Superior temporal gyrus (tissue), 1 donor: ENCODE measurements around the gene LRCH3.

Experiments used
- DNase-seq: peaks from one replicate; pipeline ENCODE4 v3.0.0-alpha.2; 2016; ENCODE audit errors: extremely low spot score

Gene LRCH3

DNA sequence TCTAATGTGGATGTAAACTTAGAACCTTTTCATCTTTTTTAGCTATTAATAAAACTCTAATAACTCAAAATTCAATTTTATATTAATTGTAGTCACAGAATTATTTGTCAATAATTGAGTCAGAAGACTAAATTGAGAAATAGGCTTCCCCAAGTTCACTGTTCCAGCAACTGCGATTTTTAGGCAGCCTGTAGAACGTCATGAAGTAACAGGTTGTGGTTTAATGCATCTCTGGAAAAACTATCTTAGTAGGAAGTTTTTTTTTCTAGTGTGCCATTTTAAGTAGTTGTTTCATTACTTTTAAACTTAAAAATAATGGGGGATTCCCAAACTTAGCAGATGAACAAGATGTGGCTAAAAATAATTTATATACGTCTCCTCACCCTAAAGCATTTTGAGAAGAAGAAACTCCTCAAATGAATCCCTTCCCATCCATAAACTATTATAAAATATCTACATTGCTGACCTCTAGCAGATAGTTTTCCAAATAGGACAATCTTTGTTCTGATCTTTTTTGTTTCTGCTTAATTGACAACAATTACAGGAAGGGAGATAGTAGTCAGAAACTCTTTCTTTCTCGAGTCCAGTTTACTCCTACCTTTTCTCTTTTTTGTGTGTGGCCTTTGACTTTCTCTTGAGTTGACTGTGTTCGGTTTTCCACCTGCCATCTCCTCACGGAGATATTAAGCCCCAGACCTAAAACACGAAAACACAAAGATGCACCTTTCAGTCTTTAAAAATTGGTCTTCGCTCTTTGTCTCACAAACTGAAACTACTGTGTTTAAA, 43.1 kb downstream of the LRCH3 start:
- DNase-seq, result no peak

DNA sequence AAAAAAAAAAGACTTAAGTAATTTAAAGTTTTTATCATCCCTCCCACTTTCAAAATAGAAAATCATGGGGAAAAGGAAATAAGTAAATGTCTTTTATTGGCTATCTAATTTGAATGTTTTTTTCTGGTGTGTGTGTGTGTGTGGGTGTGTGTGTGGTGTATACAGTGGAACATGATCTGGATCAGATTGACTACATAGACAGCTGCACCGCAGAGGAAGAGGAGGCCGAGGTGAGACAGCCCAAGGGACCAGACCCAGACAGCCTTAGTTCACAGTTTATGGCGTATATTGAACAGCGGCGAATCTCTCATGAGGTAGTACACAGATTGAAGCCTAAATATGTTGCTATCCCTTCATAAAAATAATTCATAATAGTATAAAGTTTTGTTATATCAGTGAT, 44.5 kb downstream of the LRCH3 start:
- no peak for DNase-seq

DNA sequence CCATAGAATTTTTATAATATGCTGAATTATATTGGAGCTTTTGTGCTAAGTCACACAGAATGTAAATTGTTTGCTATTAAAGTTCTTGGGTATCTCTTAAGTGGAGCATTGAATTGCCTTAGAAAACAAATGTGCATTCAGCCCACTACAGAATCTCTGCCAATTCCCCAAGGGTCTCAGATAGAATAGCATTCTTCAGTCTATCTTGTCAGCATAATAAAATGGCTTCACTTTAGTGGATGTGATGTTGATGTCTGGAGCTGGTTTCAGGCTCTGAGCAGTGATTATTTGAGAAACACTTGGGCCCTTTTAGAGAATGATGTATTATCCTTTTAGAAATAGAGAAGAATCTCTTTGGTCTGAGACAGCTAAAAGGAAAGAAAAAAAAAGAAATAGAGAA, 45.2 kb downstream of the LRCH3 start:
- DNase-seq, result no peak

DNA sequence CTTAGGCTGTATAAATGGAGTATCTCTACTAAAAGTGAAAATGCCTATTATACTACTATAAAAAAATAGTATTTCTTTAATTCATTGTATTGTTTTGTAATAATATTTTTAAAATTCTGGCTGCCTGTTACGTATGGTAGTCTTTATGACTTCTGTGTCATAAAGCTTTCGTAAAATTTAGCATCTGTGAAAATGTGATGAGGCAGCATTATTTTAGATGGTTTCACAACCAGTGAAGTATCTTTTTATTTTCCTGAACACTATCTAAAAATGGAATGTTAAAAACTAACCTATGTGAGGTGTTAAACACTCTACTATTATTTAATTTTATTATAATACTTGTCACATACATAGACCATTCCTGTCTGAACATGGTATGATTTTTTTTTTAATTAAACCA, 46.2 kb downstream of the LRCH3 start:
- no peak for DNase-seq

DNA sequence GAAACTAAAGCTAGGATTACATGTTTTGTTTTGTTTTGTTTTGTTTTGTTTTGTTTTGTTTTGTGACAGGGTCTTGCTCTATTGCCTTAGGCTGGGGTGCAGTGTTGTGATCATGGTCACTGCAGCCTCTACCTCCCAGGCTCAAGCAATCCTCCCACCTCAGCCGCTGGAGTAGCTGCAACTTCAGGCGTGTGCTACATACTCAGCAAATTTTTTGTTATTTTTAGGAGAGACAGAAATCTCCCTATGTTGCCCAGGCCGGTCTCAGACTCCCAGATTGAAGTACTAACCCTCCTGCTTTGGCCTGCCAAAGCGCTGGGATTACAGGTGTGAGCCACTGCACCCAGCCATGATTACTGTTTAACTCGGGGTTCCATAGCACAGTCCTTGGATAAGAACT, 50.7 kb downstream of the LRCH3 start:
- DNase-seq, result no peak

DNA sequence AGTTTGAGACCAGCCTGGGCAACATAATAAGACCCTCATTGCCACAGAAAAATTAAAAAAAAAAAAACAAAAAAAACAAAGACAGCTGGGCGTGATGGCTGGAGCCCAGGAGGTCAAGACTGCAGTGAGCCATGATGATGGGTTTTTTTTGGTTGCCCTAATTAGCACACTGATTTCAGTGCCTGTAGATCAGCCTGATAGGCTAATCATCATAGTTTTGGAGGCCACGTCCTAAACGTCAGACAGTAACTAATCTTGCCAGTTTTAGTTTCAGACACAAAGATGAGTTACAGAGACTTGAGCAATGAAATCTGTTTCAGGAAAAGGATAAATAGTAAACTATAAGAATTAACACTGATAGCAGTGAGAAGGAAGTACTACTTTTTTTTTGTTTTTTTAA, 55.4 kb downstream of the LRCH3 start:
- DNase-seq, result no peak

DNA sequence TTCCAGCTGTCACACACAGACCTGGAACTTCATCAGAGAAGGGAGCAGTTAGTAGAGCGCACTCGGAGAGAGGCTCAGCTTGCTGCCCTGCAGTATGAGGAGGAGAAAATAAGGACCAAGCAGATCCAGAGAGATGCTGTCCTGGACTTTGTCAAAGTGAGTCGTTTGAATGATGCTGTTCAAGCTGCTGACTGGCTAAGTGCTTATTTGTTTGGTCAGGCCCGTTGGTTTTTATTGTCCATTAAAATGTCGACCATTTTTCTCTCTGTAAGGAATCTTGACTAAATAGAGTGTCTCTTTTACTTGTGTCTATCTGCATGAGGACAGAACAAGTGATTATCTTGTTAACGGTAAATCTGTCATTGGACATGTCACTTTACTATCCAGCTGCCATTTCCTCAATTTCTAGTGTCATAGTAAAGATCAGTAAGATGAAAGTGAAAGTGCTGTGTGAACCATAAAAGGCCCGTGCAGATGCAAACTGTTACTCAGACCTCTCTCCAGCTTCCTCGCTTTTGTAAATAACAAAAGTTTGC, 56.9 kb downstream of the LRCH3 start:
- peak; percentile 55 for DNase-seq

DNA sequence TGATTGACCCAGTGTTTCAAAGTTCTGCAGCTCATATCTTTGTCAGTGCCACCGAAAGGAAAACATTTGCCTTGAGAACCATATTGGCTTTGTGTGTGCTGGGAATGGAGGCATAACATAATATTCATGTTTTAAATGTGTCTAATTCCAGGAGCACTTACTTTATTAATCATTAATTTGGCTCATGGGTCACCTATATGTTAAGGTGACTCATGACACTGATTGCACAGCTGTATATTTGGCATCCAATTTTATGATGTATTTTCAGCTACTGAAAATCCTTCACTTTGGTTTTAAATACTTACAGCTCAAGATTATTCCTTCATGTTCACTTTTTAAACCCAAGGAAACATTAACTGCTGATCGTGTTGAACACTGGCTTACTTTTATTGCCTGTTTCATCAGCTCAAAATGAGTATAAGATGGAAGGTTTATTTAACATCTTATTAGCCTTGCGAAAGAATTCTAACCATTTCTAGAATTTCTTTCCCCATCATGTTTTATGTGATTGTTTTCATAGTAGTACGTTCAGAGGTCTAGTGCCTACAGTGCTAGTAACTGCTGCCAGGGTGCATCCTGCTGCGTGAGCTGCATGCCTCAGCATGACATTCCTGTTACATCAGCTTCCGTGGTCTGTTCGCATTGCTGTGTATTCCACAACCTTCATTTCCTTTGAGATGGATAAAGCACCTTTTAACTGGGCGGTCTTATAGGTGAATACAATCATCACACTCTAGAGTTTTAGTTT, 63.7 kb downstream of the LRCH3 start:
- no peak for DNase-seq

DNA sequence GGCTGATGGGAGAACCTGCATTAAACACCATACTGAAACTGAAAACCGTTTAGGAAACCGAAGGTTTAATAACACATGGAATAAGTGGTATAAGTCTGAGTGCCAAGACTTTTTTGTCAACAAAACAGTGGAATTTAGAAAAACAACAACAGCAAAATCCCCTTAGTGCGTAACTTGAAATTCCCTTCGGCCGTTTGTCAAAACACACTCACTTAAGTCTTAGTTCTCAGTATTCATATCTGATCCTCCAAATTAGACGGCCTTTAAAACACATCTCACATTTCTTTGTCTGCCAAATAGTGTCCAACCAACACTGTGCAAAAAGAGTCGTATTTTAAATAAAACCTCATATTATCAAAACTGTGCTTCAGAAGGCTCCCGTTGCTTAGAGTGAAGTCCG, 64.5 kb downstream of the LRCH3 start:
- no peak for DNase-seq

DNA sequence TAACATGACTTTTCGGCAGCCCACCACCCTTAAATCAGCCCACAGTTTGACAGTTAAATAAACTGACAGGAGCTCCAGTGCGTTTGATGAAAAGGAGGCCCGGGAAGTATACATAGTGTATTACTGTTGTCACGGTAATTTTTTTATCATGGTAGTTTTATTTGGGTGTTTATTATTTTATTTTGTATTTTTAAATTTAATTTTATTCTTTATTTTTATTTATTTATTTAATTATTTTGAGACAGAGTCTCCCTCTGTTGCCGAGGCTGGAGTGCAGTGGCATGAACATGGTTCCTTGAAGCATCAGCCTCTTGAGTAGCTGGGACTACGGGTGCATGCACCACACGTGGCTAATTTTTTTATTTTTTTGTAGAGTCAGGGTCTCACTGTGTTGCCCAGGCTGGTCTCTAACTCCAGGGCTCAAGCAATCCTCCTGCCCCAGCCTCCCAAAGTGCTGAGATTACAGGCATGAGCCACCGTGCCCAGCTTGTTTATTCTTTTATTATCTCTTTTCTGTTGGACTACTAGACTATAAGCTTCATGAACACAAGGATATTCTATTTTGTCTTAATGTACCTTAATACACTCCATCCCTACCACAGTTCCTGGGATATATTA, 65.3 kb downstream of the LRCH3 start:
- no peak for DNase-seq

DNA sequence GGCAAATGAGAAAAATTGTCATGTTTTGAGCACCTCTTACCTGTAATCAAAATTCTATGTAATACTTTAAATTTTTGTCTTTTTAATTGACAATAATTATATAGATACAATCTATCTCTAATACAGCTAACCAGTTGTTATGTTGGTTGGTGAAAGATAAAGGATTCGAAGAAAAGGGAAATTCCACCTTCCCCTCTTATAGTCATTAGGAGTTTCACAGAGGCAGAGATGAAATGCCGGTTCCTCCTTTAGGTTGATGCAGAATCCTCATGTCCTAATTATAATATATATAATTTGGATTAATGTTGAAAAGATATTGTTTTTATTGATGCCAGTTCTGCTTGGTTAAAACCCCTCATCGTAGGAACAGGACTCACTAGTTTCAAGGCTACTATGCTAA, 67.1 kb downstream of the LRCH3 start:
- DNase-seq, result no peak

DNA sequence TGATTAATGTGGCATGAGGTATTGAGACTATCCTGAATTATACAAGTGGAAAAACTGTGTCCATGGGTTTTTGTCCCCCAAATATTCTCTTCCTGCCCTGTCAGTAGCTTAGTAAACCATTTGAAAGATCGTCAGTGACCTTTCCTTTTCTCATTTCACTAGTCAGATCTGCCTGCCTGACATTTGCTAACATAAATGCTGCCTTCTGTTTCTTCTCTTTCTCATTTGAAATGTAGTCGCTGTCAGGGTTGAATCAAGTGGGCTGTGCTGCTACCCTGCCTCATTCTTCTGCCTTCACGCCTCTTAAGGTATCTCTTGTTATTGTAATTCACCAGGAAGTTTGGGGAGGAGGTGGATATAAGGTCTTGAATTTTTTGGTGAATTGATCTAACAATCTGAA, 67.5 kb downstream of the LRCH3 start:
- no peak for DNase-seq

DNA sequence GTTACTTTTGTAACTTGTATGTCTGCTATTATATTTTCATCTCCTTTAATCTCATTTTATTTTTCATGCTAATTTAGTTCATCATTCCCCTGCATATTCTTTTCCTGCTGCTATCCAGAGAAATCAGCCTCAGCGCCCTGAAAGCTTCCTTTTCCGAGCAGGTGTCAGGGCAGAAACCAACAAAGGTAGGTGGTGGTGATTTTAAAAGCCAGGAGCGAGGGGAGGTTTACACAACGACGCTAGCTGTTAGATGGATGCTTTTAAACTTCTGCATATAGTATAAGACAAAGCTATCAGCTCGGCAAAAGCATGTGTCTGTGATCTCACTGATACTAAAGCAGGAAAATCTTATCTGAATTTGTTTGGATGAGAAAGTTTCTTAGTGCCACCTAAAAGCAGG, 75.0 kb downstream of the LRCH3 start:
- no peak for DNase-seq

DNA sequence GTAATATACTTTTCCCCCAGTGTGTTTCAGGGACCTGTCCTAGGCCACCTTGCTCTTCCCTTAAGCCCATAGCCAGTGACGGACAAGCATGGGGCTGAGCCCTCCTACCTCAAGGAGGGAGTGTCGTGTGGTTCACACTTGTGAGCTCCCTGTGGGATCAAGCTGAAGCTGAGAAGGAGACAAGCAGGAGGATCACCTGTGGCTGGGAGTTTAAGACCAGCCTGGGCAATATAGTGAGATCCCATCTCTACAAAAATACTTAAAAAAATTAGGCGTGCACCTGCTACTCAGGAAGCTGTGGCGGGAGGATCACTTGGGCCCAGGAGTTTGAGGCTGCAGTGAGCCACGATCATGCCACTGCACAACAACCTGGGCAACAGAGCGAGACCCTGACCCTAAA, 82.3 kb downstream of the LRCH3 start:
- DNase-seq, result no peak

DNA sequence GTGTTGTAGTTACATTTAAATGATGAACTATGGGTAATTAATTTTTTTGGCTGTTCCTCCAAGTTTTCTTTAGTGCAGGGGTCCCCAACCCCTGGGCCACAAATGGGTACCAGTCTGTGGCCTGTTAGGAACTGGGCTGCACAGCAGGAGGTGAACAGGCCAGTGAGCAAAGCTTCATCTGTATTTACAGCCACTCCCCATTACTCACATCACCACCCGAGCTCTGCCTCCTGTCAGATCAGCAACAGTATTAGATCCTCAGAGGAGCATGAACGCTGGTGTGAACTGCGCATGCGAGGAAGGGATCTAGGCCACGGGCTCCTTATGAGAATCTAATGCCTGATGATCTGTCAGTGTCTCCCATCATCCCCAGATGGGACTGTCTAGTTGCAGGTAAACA, 83.0 kb downstream of the LRCH3 start:
- DNase-seq, result no peak

DNA sequence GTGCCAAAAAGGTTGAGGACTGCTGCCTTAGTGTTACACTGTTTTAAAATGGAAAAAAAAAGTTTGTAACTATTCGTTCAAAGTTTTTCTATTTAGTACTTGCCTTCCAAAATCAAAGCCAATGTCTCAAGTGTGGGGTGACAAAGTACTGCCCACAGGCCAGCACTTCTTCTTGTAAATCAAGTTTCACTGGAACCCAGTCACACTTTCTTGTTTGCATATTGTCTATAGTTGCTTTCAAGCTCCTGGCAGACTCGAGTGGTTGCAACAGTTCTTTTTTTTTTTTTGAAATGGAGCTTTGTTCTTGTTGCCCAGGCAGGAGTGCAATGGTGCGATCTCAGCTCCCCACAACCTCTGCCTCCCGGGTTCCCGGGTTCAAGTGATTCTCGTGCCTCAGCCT, 83.6 kb downstream of the LRCH3 start:
- no peak for DNase-seq

DNA sequence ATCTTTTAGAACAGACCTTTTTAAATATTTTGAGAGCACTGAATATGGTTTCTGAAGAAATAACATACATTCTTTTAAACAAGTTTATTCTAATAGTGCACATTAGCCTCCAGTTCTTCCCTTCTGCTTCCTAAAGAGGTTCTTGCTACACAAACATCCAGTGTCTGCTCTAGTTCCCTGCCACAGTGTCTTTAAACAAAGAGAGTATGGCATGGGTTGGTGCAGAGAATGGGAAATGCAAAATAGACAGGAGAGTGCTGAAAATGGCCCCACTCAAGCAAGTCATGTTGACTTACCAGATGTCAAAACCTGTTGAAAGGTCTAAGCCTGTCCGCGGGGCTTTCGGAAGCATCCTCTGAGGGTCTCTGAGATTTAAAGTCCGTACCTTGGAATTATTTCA, 86.8 kb downstream of the LRCH3 start:
- DNase-seq, result no peak

DNA sequence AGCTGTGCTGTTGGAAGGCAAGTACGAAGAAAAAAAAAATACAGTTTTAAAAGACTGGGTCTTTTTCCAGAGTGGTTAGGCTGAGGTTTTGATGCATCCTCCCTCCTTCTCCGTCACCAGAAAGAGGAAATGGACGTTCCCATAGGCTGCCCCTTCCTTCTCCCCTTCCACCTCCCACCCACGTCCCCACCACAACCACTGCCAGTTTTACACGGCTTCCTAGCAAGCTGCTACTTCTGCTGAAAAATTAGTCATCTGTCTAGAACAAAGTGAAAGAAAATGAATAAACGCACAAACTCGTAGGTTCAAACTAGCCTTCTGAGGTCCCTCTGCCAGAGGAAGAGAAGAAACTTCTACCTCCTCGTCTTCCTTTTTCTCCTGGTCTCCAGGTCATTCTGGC, 87.4 kb downstream of the LRCH3 start:
- DNase-seq, result no peak

DNA sequence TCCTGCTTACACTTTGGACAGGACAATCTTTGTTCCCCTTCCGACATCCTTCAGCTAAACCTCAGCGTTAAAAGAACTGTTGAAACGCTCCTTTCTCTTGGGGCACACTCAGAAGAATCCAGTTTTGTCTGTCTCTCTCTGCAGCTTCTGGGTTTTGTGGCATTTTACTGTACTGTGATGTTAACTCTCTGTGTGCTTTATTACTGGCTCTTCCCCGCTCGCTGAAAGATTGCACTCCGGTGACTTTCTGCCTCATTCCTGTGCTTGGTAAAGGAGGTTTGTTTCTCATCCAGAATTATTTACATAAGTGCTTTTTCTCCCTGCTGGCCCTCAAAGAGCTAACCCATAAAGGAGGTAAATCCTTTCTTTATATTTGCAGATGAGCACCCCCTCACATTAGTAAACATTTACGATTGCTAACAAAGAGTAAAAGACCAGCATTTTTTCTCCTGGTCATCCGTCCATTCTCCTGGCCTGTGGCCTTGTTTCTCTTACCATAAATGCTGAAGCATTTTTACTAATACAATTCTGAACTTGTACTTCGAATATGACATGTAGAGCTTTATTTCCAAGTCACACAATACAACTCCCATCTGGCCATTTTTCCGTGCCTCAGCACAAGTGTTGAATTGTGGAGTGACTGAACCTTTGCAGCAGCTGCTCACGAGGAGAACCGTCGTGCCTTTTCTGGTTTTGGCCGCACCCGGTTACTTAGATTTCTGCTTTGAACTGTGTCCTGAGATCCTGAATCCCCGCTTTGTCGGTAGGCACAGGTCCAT, 89.6 kb downstream of the LRCH3 start:
- DNase-seq, result peak; percentile 34

DNA sequence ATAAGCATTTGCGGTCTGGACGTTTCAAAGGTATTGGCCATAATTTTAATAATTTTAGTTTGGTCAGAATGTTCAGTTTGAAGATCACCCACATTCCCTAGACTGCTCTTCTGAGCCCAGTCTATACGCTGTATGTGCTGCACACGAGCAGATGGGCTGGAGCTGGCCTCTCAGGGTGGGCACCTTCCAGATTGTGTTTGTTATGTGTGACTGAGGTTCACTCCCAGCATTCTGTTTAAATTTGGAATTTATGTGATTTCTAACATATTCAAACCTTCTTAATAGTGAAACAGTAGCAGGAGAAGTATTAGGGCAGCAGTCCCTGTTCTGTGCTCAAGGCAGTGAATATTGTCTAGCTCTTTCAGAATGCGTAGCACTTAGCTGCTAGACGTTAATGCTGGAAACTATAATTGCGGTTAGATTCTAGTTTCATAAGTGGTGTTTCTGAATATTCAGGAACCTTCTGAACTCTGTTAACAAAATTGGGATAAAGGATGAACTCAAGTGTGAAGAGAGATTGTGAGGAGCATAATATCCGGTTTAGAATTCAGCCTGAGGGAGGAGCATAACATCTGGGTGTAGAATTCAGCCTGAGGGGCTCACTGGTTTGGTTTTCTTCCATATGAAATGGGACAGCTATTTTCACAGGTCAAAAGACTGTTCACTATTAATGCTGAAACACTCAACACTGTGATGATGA, 90.4 kb downstream of the LRCH3 start:
- peak; percentile 20 for DNase-seq

DNA sequence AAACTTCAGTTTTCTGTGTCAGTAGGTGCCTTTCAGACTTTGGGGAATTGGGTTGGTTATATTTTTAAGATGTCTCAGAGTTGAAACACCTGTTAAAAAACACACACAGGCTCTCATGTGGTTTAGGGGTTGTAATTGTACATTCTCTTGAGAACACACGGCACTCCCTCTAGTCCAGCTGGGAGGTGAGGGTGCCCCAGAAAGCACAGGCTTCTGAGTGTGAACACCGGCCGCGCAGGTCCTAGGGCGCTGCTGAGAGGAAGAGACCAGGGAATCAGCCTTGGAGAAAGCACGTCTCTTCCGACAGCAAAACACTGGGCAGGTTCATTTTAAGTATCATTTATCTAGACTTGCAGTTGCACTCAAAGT, 90.9 kb downstream of the LRCH3 start:
- DNase-seq, result no peak
